GM23338 (cell line): ENCODE data around the gene CYTL1.

ENCODE experiments used
- CREB1 ChIP-seq: fragments of 250-450 bp; sonication (Bioruptor Pico); IDR thresholded peaks from 2 replicates; pipeline ENCODE4 v1.5.0; 2020; ENCODE audit warnings: low read depth, mild to moderate bottlenecking, moderate library complexity
- CTCF ChIP-seq, 2 experiments: fragments of 200-600 bp in 1 of 2; sonication (generic) in 1 of 2; conservative IDR thresholded peaks; 2 replicates each; pipeline versions ENCODE4 v1.5.1 to v1.6.1; 2016 to 2017; ENCODE audit warnings: antibody characterized with exemption in 2 of 2, low read depth in 2 of 2, mild to moderate bottlenecking in 2 of 2, moderate library complexity in 1 of 2
- ETS1 ChIP-seq: IDR thresholded peaks from 2 replicates; pipeline ENCODE4 v1.6.1; 2016; ENCODE audit warnings: antibody characterized with exemption
- EZH2 ChIP-seq: fragments of 200-600 bp; sonication (generic); IDR thresholded peaks from one replicate; pipeline ENCODE4 v1.8.0; 2017; ENCODE audit warnings: antibody characterized with exemption, mild to moderate bottlenecking, low read depth; ENCODE audit not compliant: unreplicated experiment
- EZH2phosphoT487 ChIP-seq: fragments of 200-600 bp; sonication (generic); IDR thresholded peaks from one replicate; pipeline ENCODE4 v1.8.1; 2018; ENCODE audit warnings: antibody characterized with exemption; ENCODE audit not compliant: unreplicated experiment
- JUNB ChIP-seq: IDR thresholded peaks from one replicate; pipeline ENCODE4 v1.6.1; 2016; ENCODE audit warnings: antibody characterized with exemption; ENCODE audit not compliant: unreplicated experiment
- NANOG ChIP-seq: IDR thresholded peaks from 2 replicates; pipeline ENCODE4 v1.6.1; 2016; ENCODE audit warnings: antibody characterized with exemption, borderline replicate concordance
- POLR2AphosphoS5 ChIP-seq: IDR thresholded peaks from 2 replicates; pipeline ENCODE4 v1.6.1; 2016; ENCODE audit warnings: antibody characterized with exemption, low read depth
- STAT1 ChIP-seq: IDR thresholded peaks from one replicate; pipeline ENCODE4 v1.6.1; 2016; ENCODE audit warnings: antibody characterized with exemption; ENCODE audit not compliant: unreplicated experiment
- ZNF114 ChIP-seq: fragments of 250-450 bp; sonication (Bioruptor Pico); IDR thresholded peaks from 2 replicates; pipeline ENCODE4 v1.5.0; 2020; ENCODE audit warnings: mild to moderate bottlenecking, moderate library complexity
- ZNF331 ChIP-seq: fragments of 250-450 bp; sonication (Bioruptor Pico); IDR thresholded peaks from 2 replicates; pipeline ENCODE4 v1.5.0; 2020; ENCODE audit warnings: low read depth, mild to moderate bottlenecking, moderate library complexity
- TF ChIP-seq, protein P1 (sequence below): IDR thresholded peaks from one replicate; pipeline ENCODE4 v1.6.1; 2018; ENCODE audit warnings: antibody characterized with exemption; ENCODE audit not compliant: unreplicated experiment
- TF ChIP-seq, protein P2 (sequence below): fragments of 250-450 bp; sonication (Bioruptor Pico); IDR thresholded peaks from 2 replicates; pipeline ENCODE4 v1.5.0; 2020; ENCODE audit warnings: mild to moderate bottlenecking, moderate library complexity

DNA sequence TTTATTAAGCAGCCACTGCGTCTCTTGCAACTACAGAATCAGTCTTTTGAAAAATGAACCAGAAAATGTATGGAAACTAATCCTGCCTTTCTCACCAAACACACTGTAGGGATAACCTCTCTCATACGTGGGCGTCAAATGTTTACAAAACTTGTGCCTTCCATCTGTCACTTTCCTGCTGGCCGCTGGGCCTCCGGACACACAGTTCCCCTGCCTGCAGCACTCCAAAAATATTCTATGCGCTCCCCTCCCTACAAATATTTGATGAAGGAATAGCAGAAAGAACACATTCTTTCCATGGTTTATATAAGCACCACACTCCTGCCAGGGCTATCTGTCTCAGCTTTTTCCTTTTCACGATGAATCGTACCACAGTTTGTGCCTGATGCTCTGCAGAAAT, 14.9 kb upstream of the CYTL1 start:
- TF ChIP-seq CTCF (conservative IDR thresholded peaks at IDR 0.05; ENCODE audit: low read depth in 2 of 2) (no peak), POLR2AphosphoS5 (no peak), EZH2 (no peak), ETS1 (no peak), EZH2phosphoT487 (no peak), STAT1 (no peak), CREB1 (CRISPR knock-in tag) (no peak), ZNF331 (CRISPR knock-in tag) (no peak), NANOG (no peak), ZNF114 (CRISPR knock-in tag) (no peak), JUNB (no peak)
- TF ChIP-seq, protein P1, sequence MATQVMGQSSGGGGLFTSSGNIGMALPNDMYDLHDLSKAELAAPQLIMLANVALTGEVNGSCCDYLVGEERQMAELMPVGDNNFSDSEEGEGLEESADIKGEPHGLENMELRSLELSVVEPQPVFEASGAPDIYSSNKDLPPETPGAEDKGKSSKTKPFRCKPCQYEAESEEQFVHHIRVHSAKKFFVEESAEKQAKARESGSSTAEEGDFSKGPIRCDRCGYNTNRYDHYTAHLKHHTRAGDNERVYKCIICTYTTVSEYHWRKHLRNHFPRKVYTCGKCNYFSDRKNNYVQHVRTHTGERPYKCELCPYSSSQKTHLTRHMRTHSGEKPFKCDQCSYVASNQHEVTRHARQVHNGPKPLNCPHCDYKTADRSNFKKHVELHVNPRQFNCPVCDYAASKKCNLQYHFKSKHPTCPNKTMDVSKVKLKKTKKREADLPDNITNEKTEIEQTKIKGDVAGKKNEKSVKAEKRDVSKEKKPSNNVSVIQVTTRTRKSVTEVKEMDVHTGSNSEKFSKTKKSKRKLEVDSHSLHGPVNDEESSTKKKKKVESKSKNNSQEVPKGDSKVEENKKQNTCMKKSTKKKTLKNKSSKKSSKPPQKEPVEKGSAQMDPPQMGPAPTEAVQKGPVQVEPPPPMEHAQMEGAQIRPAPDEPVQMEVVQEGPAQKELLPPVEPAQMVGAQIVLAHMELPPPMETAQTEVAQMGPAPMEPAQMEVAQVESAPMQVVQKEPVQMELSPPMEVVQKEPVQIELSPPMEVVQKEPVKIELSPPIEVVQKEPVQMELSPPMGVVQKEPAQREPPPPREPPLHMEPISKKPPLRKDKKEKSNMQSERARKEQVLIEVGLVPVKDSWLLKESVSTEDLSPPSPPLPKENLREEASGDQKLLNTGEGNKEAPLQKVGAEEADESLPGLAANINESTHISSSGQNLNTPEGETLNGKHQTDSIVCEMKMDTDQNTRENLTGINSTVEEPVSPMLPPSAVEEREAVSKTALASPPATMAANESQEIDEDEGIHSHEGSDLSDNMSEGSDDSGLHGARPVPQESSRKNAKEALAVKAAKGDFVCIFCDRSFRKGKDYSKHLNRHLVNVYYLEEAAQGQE: no peak
- TF ChIP-seq, protein P2, sequence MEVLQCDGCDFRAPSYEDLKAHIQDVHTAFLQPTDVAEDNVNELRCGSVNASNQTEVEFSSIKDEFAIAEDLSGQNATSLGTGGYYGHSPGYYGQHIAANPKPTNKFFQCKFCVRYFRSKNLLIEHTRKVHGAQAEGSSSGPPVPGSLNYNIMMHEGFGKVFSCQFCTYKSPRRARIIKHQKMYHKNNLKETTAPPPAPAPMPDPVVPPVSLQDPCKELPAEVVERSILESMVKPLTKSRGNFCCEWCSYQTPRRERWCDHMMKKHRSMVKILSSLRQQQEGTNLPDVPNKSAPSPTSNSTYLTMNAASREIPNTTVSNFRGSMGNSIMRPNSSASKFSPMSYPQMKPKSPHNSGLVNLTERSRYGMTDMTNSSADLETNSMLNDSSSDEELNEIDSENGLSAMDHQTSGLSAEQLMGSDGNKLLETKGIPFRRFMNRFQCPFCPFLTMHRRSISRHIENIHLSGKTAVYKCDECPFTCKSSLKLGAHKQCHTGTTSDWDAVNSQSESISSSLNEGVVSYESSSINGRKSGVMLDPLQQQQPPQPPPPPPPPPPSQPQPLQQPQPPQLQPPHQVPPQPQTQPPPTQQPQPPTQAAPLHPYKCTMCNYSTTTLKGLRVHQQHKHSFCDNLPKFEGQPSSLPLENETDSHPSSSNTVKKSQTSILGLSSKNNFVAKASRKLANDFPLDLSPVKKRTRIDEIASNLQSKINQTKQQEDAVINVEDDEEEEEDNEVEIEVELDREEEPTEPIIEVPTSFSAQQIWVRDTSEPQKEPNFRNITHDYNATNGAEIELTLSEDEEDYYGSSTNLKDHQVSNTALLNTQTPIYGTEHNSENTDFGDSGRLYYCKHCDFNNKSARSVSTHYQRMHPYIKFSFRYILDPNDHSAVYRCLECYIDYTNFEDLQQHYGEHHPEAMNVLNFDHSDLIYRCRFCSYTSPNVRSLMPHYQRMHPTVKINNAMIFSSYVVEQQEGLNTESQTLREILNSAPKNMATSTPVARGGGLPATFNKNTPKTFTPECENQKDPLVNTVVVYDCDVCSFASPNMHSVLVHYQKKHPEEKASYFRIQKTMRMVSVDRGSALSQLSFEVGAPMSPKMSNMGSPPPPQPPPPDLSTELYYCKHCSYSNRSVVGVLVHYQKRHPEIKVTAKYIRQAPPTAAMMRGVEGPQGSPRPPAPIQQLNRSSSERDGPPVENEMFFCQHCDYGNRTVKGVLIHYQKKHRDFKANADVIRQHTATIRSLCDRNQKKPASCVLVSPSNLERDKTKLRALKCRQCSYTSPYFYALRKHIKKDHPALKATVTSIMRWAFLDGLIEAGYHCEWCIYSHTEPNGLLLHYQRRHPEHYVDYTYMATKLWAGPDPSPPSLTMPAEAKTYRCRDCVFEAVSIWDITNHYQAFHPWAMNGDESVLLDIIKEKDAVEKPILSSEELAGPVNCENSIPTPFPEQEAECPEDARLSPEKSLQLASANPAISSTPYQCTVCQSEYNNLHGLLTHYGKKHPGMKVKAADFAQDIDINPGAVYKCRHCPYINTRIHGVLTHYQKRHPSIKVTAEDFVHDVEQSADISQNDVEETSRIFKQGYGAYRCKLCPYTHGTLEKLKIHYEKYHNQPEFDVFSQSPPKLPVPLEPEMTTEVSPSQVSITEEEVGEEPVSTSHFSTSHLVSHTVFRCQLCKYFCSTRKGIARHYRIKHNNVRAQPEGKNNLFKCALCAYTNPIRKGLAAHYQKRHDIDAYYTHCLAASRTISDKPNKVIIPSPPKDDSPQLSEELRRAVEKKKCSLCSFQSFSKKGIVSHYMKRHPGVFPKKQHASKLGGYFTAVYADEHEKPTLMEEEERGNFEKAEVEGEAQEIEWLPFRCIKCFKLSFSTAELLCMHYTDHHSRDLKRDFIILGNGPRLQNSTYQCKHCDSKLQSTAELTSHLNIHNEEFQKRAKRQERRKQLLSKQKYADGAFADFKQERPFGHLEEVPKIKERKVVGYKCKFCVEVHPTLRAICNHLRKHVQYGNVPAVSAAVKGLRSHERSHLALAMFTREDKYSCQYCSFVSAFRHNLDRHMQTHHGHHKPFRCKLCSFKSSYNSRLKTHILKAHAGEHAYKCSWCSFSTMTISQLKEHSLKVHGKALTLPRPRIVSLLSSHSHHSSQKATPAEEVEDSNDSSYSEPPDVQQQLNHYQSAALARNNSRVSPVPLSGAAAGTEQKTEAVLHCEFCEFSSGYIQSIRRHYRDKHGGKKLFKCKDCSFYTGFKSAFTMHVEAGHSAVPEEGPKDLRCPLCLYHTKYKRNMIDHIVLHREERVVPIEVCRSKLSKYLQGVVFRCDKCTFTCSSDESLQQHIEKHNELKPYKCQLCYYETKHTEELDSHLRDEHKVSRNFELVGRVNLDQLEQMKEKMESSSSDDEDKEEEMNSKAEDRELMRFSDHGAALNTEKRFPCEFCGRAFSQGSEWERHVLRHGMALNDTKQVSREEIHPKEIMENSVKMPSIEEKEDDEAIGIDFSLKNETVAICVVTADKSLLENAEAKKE (CRISPR knock-in tag): no peak
